Stimulated activated CD8-positive, alpha-beta memory T cell treated with anti-CD3 and anti-CD28 coated beads, Interleukin-15, amount 100 ng/mL, for 1 hour (primary cell): ENCODE measurements around the gene PSPH.

ENCODE experiments used
- DNase-seq: peaks from one replicate; pipeline ENCODE4 v3.0.0-alpha.2; 2020; ENCODE audit warnings: low read depth

PSPH gene

GRCh38 chr7:56003749-56004148 is 47.5 kb downstream of the PSPH start:
- no peak for DNase-seq

GRCh38 chr7:55996856-55997500 is 54.3 kb downstream of the PSPH start:
- no peak for DNase-seq

GRCh38 chr7:55992346-55992745 is 58.9 kb downstream of the PSPH start:
- no peak for DNase-seq

GRCh38 chr7:55983537-55983936 is 67.7 kb downstream of the PSPH start:
- DNase-seq = no peak

GRCh38 chr7:55980266-55980665 is 71.0 kb downstream of the PSPH start:
- DNase-seq = no peak

GRCh38 chr7:55977831-55978230 is 73.4 kb downstream of the PSPH start:
- DNase-seq = no peak

GRCh38 chr7:55975988-55976633 is 75.1 kb downstream of the PSPH start:
- DNase-seq = no peak

GRCh38 chr7:55973747-55974250 is 77.4 kb downstream of the PSPH start:
- DNase-seq = no peak

GRCh38 chr7:55970978-55971377 is 80.3 kb downstream of the PSPH start:
- no peak for DNase-seq

- no peak for DNase-seq
Observed at GRCh38 chr7:55970561-55970960, 80.7 kb downstream of the PSPH start.

GRCh38 chr7:55969391-55969790 is 81.9 kb downstream of the PSPH start:
- no peak for DNase-seq

GRCh38 chr7:55966851-55967250 is 84.4 kb downstream of the PSPH start:
- DNase-seq = no peak

GRCh38 chr7:55965805-55966421 is 85.3 kb downstream of the PSPH start:
- DNase-seq = no peak

- no peak for DNase-seq
Observed at GRCh38 chr7:55965100-55965470, 86.2 kb downstream of the PSPH start.

GRCh38 chr7:55964261-55965099 is 86.8 kb downstream of the PSPH start, which contains the start of gene NIPSNAP2:
Gene NIPSNAP2, plus strand, starts transcription at chr7:55964585. Its CDS starts 25 bp downstream, at chr7:55964610.
- DNase-seq = no peak

- no peak for DNase-seq
Observed at GRCh38 chr7:55963584-55964168, 87.6 kb downstream of the PSPH start.

GRCh38 chr7:55962014-55962413 is 89.2 kb downstream of the PSPH start:
- DNase-seq = no peak
